B cell (primary cell): ENCODE data around the gene GC. TPM values are rescaled to one million over a fixed set of nuclear protein-coding genes. Genes with fewer than 3 reads are reported as not detected.
"Not testable (repeated sequence)": the region's sequence is repeated elsewhere in the genome, so short reads cannot be mapped to it uniquely, and the experiment has no call there.

Experiments
- ATAC-seq: fragments of 200-7000 bp; cut with Tn5 transposase; one replicate; pipeline ENCODE4 v1.10.0; 2021; ENCODE audit warnings: low read depth, mild to moderate bottlenecking, moderate number of reproducible peaks, moderate library complexity
- CTCF ChIA-PET: fragments of 350-600 bp; sonication (Branson Sonifier 250); formaldehyde crosslinking; loops from one replicate; lab custom pipeline; 2021; ENCODE audit warnings: antibody characterized with exemption, inconsistent platforms; lab: Charles Lee
- POLR2A ChIA-PET: fragments of 350-600 bp; sonication (Branson Sonifier 250); formaldehyde crosslinking; loops from one replicate; lab custom pipeline; 2021; ENCODE audit warnings: antibody characterized with exemption; lab: Charles Lee
- DNase-seq: peaks from one replicate; pipeline ENCODE4 v3.0.0; 2013
- H2AFZ ChIP-seq: 2 replicates; pipeline ENCODE4 v1.6.1; 2012; ENCODE audit warnings: mild to moderate bottlenecking, low read depth, low read length; ENCODE audit not compliant: insufficient read depth, poor library complexity, severe bottlenecking
- H3K27ac ChIP-seq, 2 donors: 1 replicate in 1 of 2; 2 replicates in 1 of 2; pipeline ENCODE4 v1.5.1; 2012 to 2013; ENCODE audit warnings: low read length in 2 of 2, mild to moderate bottlenecking in 2 of 2, moderate library complexity in 1 of 2
- H3K27me3 ChIP-seq, 4 experiments: fragments of 200-600 bp in 1 of 4; sonication (generic) in 1 of 4; replicated peaks in 1 of 4; 1 replicate in 2 of 4; 2 replicates in 2 of 4; pipeline versions ENCODE4 v1.6.1 to v1.7.0; 2013 to 2016; ENCODE audit warnings: low read length in 3 of 4, mild to moderate bottlenecking in 2 of 4, mixed read lengths in 1 of 4, moderate library complexity in 1 of 4; ENCODE audit not compliant: insufficient read depth in 4 of 4, control insufficient read depth in 3 of 4; ENCODE audit errors: control extremely low read depth in 1 of 4
- H3K36me3 ChIP-seq, 2 experiments: replicated peaks in 1 of 2; 1 replicate in 1 of 2; 2 replicates in 1 of 2; pipeline versions ENCODE4 v1.6.1 to v1.7.1; 2013; ENCODE audit warnings: low read length in 1 of 2; ENCODE audit not compliant: insufficient read depth in 2 of 2, control insufficient read depth in 1 of 2; ENCODE audit errors: control extremely low read depth in 1 of 2, extremely low read depth in 1 of 2
- H3K4me1 ChIP-seq, 2 donors: fragments of 200-600 bp in 1 of 2; sonication (generic) in 1 of 2; 1 replicate in 1 of 2; 2 replicates in 1 of 2; pipeline versions ENCODE4 v1.5.1 to v1.6.1; 2013 to 2017; ENCODE audit warnings: low read length in 2 of 2; ENCODE audit not compliant: control insufficient read depth in 2 of 2, insufficient read depth in 2 of 2
- H3K4me2 ChIP-seq: replicated peaks from 2 replicates; pipeline ENCODE3; 2012; ENCODE audit warnings: mild to moderate bottlenecking, low read depth, low read length; ENCODE audit not compliant: poor library complexity, severe bottlenecking
- H3K4me3 ChIP-seq, 5 experiments: fragments of 200-600 bp in 1 of 5; sonication (generic) in 1 of 5; 1 replicate in 3 of 5; 2 replicates in 2 of 5; pipeline versions ENCODE4 v1.5.1 to v1.7.0; 2011 to 2016; ENCODE audit warnings: low read length in 4 of 5, mild to moderate bottlenecking in 4 of 5, low read depth in 2 of 5, control low read depth in 1 of 5, moderate library complexity in 1 of 5; ENCODE audit not compliant: insufficient read depth in 1 of 5; ENCODE audit errors: control extremely low read depth in 1 of 5, extremely low read depth in 1 of 5
- H3K79me2 ChIP-seq: fragments of 200-600 bp; sonication (generic); one replicate; pipeline ENCODE4 v1.6.0; 2016; ENCODE audit warnings: low read length; ENCODE audit not compliant: control insufficient read depth, insufficient read depth
- H3K9ac ChIP-seq: fragments of 200-600 bp; sonication (generic); 2 replicates; pipeline ENCODE4 v1.6.1; 2017; ENCODE audit warnings: mild to moderate bottlenecking, low read length, moderate library complexity
- H3K9me3 ChIP-seq, 3 donors: one replicate each; pipeline versions ENCODE4 v1.6.1 to v1.7.1; 2013; ENCODE audit warnings: low read length in 2 of 3; ENCODE audit not compliant: control insufficient read depth in 2 of 3, insufficient read depth in 1 of 3; ENCODE audit errors: control extremely low read depth in 1 of 3
- H4K20me1 ChIP-seq: 2 replicates; pipeline ENCODE4 v1.6.0; 2012; ENCODE audit warnings: mild to moderate bottlenecking, low read length; ENCODE audit not compliant: insufficient read depth, control insufficient read depth, poor library complexity, severe bottlenecking
- H3K27ac Mint-ChIP-seq: one replicate; pipeline ENCODE4 v1.8.0; 2021; ENCODE audit warnings: mixed read lengths
- H3K27me3 Mint-ChIP-seq: one replicate; pipeline ENCODE4 v1.8.0; 2021; ENCODE audit warnings: mixed read lengths
- H3K4me1 Mint-ChIP-seq: one replicate; pipeline ENCODE4 v1.8.0; 2021; ENCODE audit warnings: mixed read lengths
- H3K4me3 Mint-ChIP-seq: one replicate; pipeline ENCODE4 v1.8.0; 2021; ENCODE audit warnings: mixed read lengths
- H3K9me3 Mint-ChIP-seq: one replicate; pipeline ENCODE4 v1.8.0; 2022; ENCODE audit warnings: mixed read lengths; ENCODE audit not compliant: insufficient read depth
- CTCF ChIP-seq: fragments of 200-600 bp; IDR thresholded peaks from one replicate; pipeline ENCODE4 v1.8.0; 2022; ENCODE audit warnings: antibody characterized with exemption, mild to moderate bottlenecking
- EZH2 ChIP-seq: IDR thresholded peaks from 2 replicates; pipeline ENCODE4 v1.6.1; 2012; ENCODE audit warnings: borderline replicate concordance, low read depth, mild to moderate bottlenecking, moderate library complexity, low read length; ENCODE audit not compliant: insufficient read depth, poor library complexity, severe bottlenecking
- WGBS: methylation state at CpG from one replicate; pipeline ENCODE4 v1.1.5; 2013; ENCODE audit warnings: missing lambda C conversion rate; ENCODE audit not compliant: insufficient coverage; 5-methylcytosine and 5-hydroxymethylcytosine counted together
- intact Hi-C: fragments of 100-400 bp; cut with micrococcal nuclease; formaldehyde crosslinking; loops from one replicate; pipeline ENCODE4 v1.10.0; 2022
- polyA plus RNA-seq: library from polyadenylated mRNA; depleted of rRNA; stranded (reverse); fragments of >200 nt; gene quantifications from 2 replicates; pipeline ENCODE4 v1.2.3, GENCODE V29; 2012
- total RNA-seq, 2 donors: library from RNA; stranded (reverse); fragments of 120-200 nt in 1 of 2; gene quantifications; 1 replicate in 1 of 2; 2 replicates in 1 of 2; pipeline versions ENCODE4 v1.2.3 to v1.2.4, GENCODE V29; 2013 to 2022

GC gene
- total and polyA plus RNA-seq, 2 donors (not counting 1 experiment from before 2014, with no cell fraction given), result not detected

- no peaks in the 10 kb centered on the region for H4K20me1 ChIP-seq
- no peaks in the 10 kb centered on the region for H3K4me1 ChIP-seq
- H3K4me2 ChIP-seq, result no peak overlapping the region
- H3K4me3 ChIP-seq, result no peak overlapping the region
- no peaks in the 10 kb centered on the region for H3K36me3 ChIP-seq
- Mint-ChIP-seq H3K27me3 (no peaks in the 10 kb centered on the region), H3K4me1 (no peaks in the 10 kb centered on the region), H3K27ac (no peak overlapping the region), H3K9me3 (no peaks in the 10 kb centered on the region), H3K4me3 (no peak overlapping the region)
- ChIA-PET CTCF (no interaction called here), POLR2A (no interaction called here)
- H3K27ac ChIP-seq, result no peak overlapping the region
- no CpG with 5 or more reads among the region's 4 CpGs for WGBS
- no peak for TF ChIP-seq CTCF
- TF ChIP-seq EZH2, result no peak
- H3K27me3 ChIP-seq, result no peaks in the 10 kb centered on the region
- no peaks in the 10 kb centered on the region for H3K79me2 ChIP-seq
- intact Hi-C loops, result no loop called here
- DNase-seq, result no peak
- no peak for ATAC-seq
- H2AFZ ChIP-seq, result no peak overlapping the region
- peaks cover 0 to 12% (median 0%) of the 10 kb centered on the region in 3 donors for H3K9me3 ChIP-seq
- no peak overlapping the region for H3K9ac ChIP-seq
These were observed 32.9 kb upstream of the GC start for GRCh38 chr4:71816676-71817303.

- H4K20me1 ChIP-seq, result no peaks in the 10 kb centered on the region
- Mint-ChIP-seq H3K4me3 (no peak overlapping the region), H3K27me3 (no peaks in the 10 kb centered on the region), H3K9me3 (no peaks in the 10 kb centered on the region), H3K27ac (no peak overlapping the region), H3K4me1 (no peaks in the 10 kb centered on the region)
- H3K79me2 ChIP-seq, result no peaks in the 10 kb centered on the region
- H3K9me3 ChIP-seq, result peaks cover 0 to 9% (median 0%) of the 10 kb centered on the region in 3 donors
- intact Hi-C loops, result no loop called here
- H3K4me3 ChIP-seq, result no peak overlapping the region
- TF ChIP-seq CTCF (no peak), EZH2 (no peak)
- H3K4me1 ChIP-seq, result no peaks in the 10 kb centered on the region
- POLR2A ChIA-PET, result no interaction called here
- ATAC-seq (no peak), DNase-seq (no peak)
- H2AFZ ChIP-seq, result no peak overlapping the region
- 77% methylated on average over 2 of the region's 2 CpGs for WGBS
- CTCF ChIA-PET, result no interaction called here
- H3K4me2 ChIP-seq, result no peak overlapping the region
- no peak overlapping the region for H3K27ac ChIP-seq
- no peaks in the 10 kb centered on the region for H3K27me3 ChIP-seq
- H3K36me3 ChIP-seq, result no peaks in the 10 kb centered on the region
- no peak overlapping the region for H3K9ac ChIP-seq
These were observed 30.6 kb upstream of the GC start for GRCh38 chr4:71814433-71814832.

- H3K36me3 ChIP-seq, H3K4me3 ChIP-seq, H3K4me2 ChIP-seq, H3K27ac Mint-ChIP-seq, H3K9me3 ChIP-seq, H3K27me3 Mint-ChIP-seq, H3K9me3 Mint-ChIP-seq, H3K9ac ChIP-seq, H3K27me3 ChIP-seq, H3K27ac ChIP-seq, intact Hi-C loops, H4K20me1 ChIP-seq, H3K4me3 Mint-ChIP-seq, H3K79me2 ChIP-seq, POLR2A ChIA-PET, H2AFZ ChIP-seq, H3K4me1 Mint-ChIP-seq, ATAC-seq, DNase-seq, CTCF ChIA-PET, H3K4me1 ChIP-seq: not testable (repeated sequence)
- WGBS, result 100% methylated on average over 1 of the region's 1 CpG
These were observed 25.9 kb upstream of the GC start for GRCh38 chr4:71809805-71810204.
